Eye (tissue), 1 donor: ENCODE measurements around the gene FOXA2.
A peak's percentile ranks its signal among the peaks of the same experiment; 100 is the strongest.

Source experiments
- DNase-seq: peaks from one replicate; pipeline ENCODE4 v3.0.0-alpha.2; 2015

The FOXA2 gene

DNA sequence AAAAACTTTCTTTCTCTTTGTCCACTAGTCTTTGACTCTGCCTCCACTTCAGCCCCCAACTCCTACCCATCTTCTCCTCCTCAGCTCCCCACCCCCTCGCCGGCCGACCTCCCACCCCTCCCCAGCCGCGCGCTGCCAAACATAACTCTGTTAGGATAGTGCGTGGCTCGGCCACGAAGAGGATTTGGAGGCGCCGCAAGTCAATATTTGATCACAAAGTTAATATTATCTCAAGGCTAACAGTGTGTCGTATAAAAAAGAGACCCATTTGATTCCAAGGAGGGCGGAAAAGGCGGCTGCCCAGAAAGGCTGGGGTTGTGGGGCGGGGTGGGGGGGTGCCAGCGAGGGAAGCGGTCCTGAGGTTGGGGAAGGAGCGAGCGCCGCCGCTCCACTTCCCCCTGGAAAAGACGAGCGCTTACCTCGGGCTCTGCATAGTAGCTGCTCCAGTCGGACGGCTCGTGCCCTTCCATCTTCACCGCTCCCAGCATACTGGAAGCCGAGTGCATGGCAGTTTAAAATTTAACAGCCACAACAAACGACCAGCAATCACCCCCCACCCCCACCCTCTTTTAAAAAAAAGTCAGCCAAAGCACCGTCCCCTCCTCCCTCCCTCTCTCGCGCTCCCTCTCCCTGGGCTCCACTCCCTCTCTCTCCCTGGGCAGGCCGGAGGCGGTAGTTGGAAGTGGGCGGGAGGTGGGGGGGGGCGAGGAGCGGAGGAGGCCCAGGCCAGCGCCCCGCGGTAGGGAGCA lies 425 bp downstream of the FOXA2 start:
- DNase-seq, result peak; percentile 41

DNA sequence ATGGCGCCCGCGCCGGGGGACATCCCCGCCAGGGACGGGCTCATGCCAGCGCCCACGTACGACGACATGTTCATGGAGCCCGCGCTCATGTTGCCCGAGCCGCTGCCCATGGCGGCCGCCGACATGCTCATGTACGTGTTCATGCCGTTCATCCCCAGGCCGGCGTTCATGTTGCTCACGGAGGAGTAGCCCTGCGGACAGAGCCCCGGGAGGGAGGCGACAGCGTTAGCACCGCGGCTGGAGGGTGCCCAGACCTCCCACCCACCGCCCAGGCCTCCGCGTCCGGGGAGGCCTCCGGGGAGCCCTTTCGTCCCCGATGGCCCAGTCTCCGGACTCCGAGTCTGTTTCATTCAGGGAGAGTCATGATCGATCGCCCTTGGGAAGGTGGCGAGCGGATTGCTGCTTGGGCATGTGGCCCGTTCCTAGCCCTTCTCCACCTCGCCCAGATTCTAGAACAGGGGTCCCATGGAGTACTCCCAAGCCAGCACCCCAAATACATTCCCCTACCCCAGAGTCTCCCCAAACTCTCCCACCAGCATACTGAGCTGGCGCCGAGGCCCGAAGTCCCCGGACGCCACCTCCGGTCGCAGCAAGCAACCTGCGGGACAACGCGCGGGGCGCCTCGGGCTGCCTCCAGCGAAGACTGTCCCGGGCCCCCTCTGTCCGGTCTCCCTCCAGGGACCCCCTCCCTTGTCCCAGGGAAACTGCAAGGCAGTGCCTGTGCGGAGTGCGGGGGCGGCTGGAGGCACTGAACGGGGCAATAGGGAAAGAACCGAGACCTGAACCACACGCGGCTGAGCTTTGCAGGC lies 1.2 kb downstream of the FOXA2 start:
- DNase-seq, result peak; percentile 52

DNA sequence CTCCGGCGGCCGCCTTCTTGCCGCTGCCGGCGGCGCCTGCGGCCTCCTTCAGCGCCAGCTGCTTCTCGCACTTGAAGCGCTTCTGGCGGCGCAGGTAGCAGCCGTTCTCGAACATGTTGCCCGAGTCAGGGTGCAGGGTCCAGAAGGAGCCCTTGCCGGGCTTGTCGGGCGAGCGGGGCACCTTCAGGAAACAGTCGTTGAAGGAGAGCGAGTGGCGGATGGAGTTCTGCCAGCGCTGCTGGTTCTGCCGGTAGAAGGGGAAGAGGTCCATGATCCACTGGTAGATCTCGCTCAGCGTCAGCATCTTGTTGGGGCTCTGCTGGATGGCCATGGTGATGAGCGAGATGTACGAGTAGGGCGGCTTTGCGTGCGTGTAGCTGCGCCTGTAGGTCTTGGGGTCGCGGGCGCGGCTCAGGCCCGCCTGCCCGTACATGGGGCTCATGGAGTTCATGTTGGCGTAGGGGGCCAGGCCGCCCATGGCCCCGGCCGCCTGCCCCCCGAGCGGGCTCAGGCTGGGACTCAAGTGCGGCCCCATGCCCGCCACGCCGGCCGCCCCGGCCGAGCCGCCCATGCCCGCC lies 1.9 kb downstream of the FOXA2 start:
- peak; percentile 67 for DNase-seq

DNA sequence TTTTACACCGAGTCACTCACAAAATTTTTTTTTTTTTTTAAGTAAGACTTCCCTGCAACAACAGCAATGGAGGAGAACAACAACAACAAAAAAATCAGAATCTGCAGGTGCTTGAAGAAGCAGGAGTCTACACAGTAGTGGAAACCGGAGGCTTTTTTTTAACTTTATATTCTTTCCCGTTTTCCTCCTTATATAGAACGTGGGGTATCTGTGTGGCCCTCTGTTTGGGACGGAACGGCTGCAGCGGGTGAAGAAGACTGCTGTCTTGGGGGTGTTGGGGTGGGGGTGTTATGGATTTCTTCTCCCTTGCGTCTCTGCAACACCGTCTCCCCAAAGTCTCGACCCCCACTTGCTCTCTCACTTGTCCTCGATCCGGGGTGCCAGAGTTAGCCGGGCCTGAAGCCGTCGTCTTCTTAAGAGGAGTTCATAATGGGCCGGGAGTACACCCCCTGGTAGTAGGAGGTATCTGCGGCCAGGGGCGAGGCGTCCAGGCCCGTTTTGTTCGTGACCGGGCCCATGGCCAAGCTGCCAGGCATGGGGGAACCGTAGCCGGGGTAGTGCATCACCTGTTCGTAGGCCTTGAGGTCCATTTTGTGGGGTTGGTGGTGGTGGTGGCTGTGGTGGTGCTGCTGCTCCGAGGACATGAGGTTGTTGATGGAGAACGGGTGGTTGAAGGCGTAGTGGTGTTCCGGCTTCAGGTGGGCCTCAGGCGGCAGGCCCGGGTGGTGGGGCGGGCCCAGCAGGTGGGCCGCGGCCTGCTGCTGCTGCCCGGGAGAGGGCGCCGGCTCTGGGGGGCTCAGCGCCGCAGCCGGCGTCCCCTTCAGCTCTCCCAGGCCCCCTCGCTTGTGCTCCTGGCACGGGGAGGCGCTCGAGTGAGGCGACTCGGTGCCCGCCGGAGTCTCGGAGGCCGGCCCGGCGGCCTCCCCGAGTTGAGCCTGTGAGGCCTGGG lies 2.7 kb downstream of the FOXA2 start:
- DNase-seq, result no peak

DNA sequence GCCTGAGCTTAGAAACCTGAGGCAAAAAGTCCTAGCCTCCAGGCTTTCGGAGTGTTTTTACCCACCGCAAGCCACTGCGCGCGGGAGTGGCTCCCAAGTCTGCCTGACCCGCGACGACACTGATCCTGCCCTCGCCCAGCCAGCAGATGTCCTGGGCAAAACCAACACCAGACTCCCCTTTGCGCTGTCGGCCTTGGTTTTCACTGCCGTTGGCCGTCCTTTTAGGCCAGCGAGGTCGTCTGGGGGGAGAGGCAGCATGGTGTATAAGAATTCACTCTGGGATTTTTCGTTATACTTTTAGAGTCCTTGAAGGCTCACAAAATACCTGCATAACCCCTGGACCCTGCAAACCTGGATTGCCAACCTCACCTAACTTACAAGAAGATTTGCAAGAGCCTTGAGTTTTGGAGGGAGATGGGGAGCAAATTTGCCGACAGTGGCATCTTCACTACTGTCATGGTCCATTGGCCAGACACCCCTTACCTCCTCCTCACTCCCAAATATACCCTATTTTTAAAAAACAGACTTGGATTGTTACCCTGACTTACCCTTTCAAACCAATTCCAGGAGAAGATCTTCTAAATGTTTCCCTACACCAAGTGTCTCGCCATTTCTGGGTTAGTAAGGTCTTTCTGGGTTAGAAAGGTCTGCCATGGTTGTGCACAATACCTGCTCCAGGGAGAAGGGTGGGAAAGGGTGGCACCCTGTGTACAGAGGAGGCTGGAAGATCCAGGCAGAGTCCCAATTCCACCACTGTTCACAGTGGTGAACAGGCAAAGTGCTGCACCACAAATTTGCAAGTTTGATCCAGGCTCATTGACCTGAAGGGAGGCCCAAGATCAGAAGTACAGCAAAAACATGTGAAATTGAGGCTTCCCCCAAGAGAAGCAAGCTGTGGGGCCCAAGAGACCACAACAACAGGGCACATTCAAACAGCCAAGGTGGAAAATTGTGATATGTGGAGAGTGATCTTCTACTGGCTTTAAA lies 4.4 kb downstream of the FOXA2 start:
- peak; percentile 43 for DNase-seq

DNA sequence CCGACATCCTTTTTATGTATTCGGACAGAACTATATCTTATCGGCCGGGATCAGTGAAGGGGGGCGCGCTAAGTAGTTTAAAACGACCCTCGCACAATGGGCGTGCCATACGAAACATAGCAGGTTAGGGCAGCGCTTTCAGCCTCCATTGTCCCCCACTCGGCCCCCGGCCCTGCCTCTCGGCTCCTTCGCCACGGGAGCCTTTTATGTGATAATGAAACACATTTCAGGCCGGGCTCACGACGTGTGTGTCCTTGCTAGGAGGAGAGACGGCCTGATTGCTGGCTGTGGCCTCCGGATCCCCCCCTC lies 5.3 kb downstream of the FOXA2 start:
- DNase-seq, result peak; percentile 52

DNA sequence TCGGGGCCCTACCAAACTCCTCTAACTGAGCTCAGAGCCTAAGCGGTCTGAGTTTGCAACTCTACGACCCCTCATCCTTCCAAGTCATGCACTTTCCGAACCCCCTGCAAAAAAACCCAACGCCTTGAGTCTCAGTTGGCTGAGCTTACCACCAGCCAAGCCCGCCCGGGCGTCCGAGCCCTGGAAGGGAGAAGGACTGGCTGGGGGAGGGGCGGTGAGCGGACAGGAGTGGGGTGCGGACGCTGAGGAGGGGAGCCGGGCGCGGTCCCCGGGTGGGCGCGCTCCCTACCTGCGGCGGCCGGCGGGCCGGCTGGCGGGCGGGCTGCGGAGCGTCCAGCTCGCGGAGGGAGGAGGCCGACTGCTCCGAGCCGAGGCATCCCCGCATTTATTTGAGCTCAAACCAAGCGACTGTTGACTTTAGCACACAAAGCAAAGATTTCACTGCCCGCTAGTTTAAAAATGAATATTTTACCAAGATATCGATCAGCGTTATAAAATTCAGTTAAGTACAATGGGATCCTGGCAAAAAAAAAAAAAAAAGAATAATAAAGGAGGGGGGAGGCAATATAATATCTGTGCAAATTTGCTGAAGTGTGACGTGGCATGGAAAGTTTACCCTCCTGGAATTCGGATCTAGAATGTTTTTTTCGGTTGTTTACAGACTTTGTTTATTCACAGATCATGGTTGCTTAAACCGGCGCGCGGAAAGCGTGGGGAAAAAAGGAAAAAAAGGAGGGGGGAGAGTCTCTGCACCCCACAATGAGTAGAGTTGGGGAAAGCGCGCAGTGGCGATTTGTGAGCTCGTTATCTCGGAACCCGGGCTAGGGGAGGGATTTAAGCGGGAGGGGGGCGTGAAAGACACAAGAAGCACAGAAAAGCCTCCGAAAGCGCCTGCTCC lies 5.9 kb downstream of the FOXA2 start:
- peak; percentile 42 for DNase-seq

DNA sequence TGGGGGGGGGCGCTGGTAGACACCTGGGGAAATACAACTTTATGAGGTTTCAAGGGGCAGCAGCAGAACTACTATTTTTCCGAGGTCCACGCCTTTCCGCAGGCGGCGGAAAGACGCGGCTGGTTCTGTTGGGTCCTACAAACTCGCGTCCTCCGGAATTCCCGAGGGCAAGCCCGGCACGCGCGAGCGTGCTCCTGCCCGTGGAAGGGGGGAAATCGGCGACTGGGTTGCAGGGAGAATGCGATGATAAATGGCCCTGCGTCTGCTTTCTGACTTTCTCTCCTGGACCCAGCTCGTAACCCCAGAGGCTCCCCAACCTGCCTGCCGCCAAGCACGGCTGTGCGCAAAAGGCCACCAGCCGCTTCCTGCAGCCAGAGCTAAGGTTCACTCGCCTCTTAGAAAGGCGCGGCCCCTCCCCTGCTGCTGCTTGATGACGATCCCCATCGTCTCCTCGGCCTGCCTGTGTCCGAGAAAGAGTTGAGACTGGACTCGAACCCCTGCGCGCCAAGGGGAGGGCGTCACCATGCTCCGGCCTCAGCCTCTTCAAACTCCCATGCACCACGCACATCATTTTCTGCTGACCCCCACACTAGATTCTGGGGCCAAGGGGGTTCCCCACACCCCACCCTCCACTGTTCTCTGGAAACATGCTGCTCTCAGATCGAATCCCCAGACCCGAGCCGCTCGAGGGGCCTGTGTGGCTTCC lies 6.7 kb downstream of the FOXA2 start:
- DNase-seq, result peak; percentile 47

DNA sequence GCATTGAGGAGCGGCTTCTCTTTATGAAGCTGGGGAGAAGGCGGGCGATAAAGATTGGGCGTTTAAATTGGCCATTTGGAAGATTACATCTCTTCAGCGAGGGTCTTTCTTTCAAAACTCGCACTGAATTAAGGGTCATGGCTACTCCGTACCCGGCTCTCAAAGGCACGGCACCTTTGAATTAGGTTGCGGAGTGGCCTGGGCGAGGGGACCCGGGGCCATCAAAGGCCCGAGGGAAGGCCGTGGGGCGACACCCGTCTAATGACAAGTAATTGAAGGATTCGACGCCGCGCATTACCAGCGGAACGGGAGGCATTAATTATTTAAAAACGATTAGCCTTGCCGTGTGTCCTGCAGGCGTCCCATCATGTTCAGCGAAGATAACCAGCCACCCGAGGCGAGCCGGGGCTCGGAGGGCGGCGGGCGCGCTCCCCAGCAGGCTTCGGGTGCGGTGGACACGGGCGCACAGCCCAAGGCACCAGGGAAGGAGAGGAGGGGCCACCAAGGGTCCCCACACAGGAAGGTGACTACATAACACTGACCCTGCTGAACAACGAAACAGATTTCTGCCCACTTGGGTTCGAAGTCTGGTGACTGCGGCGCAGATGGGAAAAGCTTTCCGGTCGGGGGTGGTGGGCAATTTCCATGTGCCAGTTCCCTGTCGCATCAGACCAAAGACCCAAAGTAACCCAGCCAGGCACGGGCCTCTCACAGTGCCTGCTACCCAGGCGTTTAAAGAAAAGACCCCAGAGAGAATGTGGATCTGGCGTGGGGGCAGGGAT lies 7.4 kb downstream of the FOXA2 start:
- peak; percentile 65 for DNase-seq

DNA sequence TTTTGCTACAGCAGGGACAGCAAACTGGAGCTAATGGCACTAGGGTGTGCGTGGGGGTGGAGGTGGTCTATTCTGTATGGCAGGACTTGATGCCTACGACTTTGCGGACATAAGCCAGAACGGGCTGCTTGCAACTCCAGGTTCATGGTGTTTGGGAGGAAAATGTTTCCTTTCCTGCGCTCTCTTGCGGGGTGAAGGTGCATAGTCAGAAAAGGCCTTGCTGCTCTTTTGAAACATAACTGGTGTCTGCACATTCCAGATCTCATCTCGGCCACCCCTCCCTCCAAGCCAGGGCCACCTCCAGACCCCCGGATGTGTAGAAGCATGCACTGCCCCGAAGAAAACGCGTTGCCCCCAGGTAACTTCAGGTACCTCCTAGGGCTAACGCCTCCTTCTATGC lies 8.1 kb downstream of the FOXA2 start:
- DNase-seq, result no peak

DNA sequence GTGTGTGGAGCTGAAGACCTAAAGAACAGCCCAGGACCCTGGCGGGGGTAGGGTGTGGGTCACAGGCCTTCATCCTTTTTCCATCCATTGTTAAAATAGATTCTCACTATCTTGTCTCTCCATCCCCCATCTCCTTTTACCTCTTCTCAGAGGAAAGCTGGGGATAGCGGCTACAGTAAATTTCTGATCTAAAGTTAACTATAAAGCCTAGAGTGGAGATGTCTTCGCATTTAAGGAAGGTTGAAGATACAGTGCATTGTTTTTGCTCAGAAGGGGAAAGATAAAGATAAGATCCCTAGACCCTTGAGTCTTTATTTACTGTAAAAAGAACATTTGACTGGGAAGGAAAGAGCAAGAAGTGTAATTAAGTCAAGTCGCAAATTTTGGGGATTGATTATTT lies 8.6 kb downstream of the FOXA2 start:
- DNase-seq, result no peak

DNA sequence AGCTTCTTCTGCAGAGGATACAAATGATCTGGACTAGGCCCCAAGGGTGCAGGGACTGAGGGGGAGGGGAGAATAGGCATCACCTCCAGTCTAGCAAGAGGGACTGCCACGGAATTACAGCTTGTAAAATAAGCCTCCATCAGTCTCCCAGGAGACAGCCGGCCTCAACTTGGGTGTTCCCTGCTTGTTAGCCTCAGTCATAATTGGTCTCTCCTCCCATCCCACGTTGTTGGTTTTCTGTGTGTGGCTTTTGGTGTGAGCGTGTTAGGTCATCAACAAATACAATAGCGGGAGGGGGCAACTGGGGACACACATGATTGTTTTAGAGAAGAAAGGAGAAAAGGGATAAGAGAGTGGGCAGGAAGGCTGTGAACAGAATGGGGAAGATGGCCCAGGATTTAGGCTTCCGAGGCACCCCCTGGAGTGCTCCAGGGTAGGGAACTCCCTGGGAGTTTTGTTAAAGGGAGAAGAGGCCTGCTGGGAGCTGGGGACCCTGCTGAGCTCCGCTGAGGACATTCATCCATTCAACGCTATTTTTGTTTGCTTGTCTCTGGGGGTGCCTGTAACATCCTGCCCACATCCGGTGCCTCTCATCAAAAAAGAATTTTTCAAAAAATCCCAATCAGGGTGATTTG lies 9.2 kb downstream of the FOXA2 start:
- DNase-seq, result peak; percentile 58

DNA sequence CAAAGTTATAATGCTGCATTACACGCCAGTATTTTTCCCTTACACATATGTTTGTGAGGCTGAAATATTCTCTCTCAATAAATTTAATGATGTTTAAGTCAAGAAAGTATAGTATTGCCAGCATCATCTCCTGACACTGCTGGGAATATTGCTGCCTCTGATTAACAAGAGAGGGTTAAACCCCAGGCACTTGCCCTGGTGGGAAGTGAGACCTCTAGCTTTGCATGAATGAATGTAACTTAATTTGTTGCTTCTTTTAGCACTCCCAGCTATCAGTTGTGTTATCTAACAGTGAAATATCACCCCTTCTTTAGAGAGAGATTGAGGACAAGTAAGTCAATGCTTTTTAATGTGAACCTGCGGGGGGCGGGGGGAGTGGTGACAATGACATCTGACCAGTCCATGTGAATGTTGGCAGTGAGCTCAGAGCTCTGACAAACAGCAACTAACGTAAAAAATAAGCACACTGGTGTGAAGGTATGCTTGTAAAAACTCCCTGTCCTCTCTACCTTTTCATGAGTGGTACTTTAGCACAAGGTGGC lies 9.8 kb downstream of the FOXA2 start:
- no peak for DNase-seq

DNA sequence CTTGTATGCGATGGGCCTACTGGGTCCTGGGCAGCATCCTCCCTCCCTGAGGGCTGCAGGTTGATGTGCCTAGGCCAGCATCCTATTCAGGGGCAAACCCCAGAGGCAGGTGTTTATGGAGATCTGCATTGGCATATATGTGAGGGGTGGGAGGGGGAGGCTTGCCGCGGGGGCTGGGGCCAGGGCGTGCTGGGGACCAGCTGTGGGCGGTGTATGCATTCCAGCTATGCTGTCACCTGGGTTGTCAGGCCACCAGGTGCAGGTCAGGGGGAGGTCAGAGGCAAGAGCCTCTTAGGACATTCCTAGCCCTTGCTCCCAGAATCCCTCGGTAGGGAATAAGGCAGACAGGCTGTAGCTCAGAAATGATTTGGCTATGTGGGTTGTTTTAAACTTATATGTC lies 11.9 kb downstream of the FOXA2 start:
- DNase-seq, result no peak

DNA sequence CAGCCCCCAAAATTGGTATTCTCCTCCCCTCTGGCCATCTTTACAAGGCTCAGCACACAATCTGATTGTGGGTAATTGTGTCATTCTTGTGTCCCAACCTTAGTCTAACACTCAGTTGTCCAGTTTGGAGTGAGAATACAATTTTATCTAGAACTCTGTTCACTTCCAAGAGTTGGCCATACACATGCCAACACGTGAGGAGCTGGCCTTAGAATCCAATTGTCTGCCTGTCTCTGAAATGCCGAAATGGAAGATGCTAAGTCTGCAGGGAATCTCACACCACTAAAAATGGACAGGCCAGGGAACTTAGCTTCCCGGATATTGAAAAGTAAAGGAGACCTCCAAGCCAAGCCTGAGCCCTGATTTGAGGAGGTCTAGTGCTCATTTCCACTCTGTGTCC lies 12.3 kb downstream of the FOXA2 start:
- no peak for DNase-seq

DNA sequence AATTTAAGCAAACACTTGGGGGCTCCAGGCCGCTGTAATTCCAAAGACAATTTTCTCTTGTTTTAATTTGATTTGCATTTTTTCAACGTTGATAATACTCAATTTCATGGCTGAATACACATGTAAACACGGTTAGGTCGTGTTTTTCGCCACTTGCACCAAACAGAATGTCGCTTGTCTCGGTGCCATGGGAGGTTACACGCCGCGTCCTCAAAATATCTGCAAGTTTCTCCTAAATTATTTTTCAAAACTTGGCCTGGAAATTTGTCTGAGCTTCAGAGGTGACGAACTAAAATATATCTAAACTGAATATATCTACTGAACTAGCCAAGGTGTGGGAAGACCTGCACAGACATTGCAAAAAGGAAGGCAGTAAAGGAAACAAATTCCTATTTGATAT lies 15.0 kb downstream of the FOXA2 start:
- DNase-seq, result peak; percentile 60

DNA sequence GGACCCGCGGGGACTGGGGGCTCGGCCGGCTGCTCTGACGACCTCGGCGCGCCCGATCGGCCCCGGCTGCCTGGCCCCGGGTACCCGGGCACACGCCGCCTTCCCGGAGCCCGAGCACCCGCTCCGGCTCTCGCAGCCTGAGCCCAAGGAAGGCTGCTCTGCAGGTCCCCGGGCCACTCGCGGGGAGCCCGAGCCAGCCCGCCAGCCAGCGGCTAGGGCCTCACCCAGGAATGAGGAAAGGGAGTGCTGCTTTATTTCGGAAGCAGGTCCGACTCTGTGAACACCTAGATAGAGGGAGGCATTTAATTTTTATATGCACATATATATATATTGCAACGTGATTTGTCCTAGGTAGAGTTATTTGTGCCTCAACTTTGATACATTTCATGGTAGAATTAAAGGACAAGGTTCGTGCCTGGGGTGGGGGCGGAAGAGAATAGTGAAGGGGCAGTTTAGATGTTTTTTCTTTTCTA lies 15.5 kb downstream of the FOXA2 start:
- peak; percentile 51 for DNase-seq
